HPDE6-E6E7 (cell line): ENCODE measurements around the gene CCDC50.

Experiments
- DNase-seq: peaks from one replicate; pipeline ENCODE4 v3.0.0; 2011; ENCODE audit warnings: missing footprints; ENCODE audit errors: extremely low spot score

CCDC50 gene

GRCh38 chr3:191378142-191378812 lies 49.1 kb downstream of the CCDC50 start:
- DNase-seq: no peak

GRCh38 chr3:191379446-191379845 lies 50.3 kb downstream of the CCDC50 start:
- DNase-seq: no peak

GRCh38 chr3:191380001-191380400 lies 50.8 kb downstream of the CCDC50 start:
- DNase-seq: no peak

- DNase-seq: no peak
These were observed 52.1 kb downstream of the CCDC50 start for GRCh38 chr3:191381303-191381702.

GRCh38 chr3:191382661-191383060 lies 53.5 kb downstream of the CCDC50 start:
- DNase-seq: no peak

- DNase-seq: no peak
These were observed 53.9 kb downstream of the CCDC50 start for GRCh38 chr3:191383124-191383523.

- no peak for DNase-seq
These were observed 55.9 kb downstream of the CCDC50 start for GRCh38 chr3:191385101-191385500.

GRCh38 chr3:191387441-191388077 lies 58.4 kb downstream of the CCDC50 start:
- no peak for DNase-seq

GRCh38 chr3:191388823-191389222 lies 59.6 kb downstream of the CCDC50 start:
- DNase-seq: no peak

GRCh38 chr3:191390580-191390979 lies 61.4 kb downstream of the CCDC50 start:
- DNase-seq: no peak

- DNase-seq: no peak
These were observed 62.9 kb downstream of the CCDC50 start for GRCh38 chr3:191391861-191392808.

GRCh38 chr3:191393146-191393545 lies 64.0 kb downstream of the CCDC50 start:
- DNase-seq: no peak

- DNase-seq: no peak
These were observed 68.6 kb downstream of the CCDC50 start for GRCh38 chr3:191397771-191398170.

- DNase-seq: no peak
These were observed 69.4 kb downstream of the CCDC50 start for GRCh38 chr3:191398607-191399006.

- DNase-seq: no peak
These were observed 70.7 kb downstream of the CCDC50 start for GRCh38 chr3:191399918-191400317.

- no peak for DNase-seq
These were observed 72.7 kb downstream of the CCDC50 start for GRCh38 chr3:191401775-191402357.

- DNase-seq: no peak
These were observed 80.7 kb downstream of the CCDC50 start for GRCh38 chr3:191409791-191410359.

GRCh38 chr3:191412759-191413158 lies 83.6 kb downstream of the CCDC50 start:
- peak; percentile 46 for DNase-seq

- DNase-seq: no peak
These were observed 85.1 kb downstream of the CCDC50 start for GRCh38 chr3:191414286-191414685.

- DNase-seq: no peak
These were observed 85.5 kb downstream of the CCDC50 start for GRCh38 chr3:191414732-191415131.

GRCh38 chr3:191415566-191415965 lies 86.4 kb downstream of the CCDC50 start:
- DNase-seq: no peak

GRCh38 chr3:191417457-191417729 lies 88.2 kb downstream of the CCDC50 start:
- no peak for DNase-seq
